Esophagus mucosa (tissue), 1 donor: Measurements from ENCODE around the gene NUDT4. TPM values are rescaled to one million over a fixed set of nuclear protein-coding genes. Genes with fewer than 3 reads are reported as not detected.
"Not testable (repeated sequence)": the region's sequence is repeated elsewhere in the genome, so short reads cannot be mapped to it uniquely, and the experiment has no call there.

Source experiments
- ATAC-seq: fragments of 200-7000 bp; cut with Tn5 transposase; one replicate; pipeline ENCODE4 v1.9.1; 2020
- total RNA-seq: library from RNA; stranded (reverse); gene quantifications from one replicate; pipeline ENCODE4 v1.2.4, GENCODE V29; 2023
- donor health status: DM: yes; HTN: yes; CAD: no.

The NUDT4 gene
- total RNA-seq, 1 donor from 2014 or later, result 21.6 TPM

DNA sequence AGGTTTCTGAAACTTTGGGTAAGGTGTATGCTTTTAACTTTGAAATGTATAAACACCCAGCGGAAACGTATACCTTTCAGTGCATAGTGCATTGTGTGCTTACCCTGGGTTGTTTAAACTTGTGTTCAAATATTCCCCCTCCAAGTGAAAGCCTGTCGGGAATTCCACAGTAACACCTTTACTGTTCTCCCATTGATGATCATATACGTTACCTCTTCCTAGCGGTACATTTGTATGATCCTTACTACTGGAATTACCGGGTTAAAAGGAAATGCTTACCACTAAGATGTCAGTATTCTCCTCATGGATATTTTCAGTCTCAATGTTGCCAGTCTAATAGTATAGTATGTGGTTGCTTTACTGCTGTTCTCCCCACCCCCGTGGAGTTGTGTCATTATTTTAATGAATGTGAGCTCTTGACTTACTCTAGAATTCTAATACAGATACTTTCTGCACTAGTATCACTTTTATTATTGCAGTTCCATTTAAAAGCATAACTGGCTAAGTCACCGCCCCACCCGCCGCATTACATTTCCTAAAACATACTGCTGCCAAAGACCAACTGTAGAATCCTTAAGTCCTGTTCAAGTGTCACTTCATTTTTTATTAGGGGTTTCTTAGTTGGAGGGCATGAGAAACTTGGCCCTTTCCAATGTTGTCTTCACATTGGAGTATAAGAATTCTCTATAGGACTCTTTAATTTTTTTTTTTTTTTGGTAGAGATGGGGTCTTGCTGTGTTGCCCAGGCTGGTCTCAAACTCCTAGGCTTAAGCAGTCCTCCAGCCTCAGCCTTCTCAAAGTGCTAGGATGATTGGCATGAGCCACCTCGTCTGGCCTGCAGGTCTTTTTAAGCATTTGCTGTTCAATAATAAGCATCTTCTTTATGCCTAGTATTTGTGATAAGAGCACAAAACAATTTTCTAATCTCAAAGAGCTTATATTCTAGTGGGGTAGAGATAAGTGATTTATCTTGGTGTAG, 24.9 kb downstream of the NUDT4 start:
- ATAC-seq, result no peak

GRCh38 chr12:93403988-93404803, 26.5 kb downstream of the NUDT4 start:
- ATAC-seq, result no peak

DNA sequence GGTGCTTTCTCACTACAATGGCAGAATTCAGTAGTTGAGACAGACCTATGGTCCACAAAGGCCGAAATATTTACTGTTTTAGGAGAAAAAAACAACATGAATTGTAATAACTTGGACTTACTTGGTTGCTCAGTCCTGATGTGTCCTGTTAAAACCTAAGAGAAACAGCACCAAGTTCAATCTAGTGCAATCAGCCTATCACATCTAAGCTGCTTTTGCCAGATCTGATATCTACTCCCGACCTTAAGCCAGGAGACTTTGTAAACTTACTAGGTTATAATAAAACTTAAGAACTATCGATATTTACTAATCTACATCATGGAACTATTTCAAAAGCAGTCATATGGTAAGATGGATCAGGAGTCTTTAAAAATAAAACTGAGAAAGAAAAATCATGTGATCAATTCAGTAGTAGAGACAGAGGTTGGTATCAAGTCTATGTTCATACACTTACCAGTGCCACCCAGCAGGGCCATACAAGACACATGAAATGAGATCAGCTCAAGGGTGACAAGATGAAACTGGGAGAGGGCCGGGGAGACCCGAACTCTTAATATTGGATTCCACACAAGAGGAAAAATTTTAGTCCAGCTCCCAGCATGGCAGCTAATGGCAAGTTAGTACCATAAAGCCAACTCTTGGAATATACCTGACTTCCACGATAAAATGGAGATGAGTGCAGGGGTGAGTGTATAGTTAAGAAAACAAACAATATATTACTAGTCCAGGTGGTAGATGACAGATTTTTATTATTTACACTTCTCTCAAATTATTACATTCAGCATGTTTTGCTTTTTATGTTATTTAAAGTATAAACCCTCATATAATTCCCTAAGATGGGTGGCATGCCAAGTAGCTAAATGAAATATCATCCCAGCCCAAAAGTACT, 27.5 kb downstream of the NUDT4 start:
- no peak for ATAC-seq

- peak; percentile 31 for ATAC-seq
Observed at GRCh38 chr12:93407054-93407962, 29.6 kb downstream of the NUDT4 start.

DNA sequence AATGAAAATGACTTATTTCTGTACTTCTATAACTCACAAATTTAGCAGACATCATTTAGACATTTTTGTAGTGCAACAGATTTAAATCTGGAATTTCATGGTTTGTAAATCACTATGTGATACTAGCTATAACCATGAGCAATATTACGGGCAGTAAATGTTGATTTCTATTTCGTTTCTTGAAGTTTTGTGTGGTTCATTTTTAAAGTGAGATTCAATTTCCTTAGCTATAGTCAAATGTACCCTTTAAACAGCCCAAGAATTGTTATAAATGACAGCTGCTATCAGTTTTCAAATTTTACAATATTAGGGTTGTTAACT, 30.2 kb downstream of the NUDT4 start:
- ATAC-seq, result no peak

- ATAC-seq, result no peak
Observed at GRCh38 chr12:93408813-93409212, 31.1 kb downstream of the NUDT4 start.

- ATAC-seq, result not testable (repeated sequence)
Observed at GRCh38 chr12:93409343-93410187, 31.8 kb downstream of the NUDT4 start.

- not testable (repeated sequence) for ATAC-seq
Observed at GRCh38 chr12:93411060-93411459, 33.3 kb downstream of the NUDT4 start.

DNA sequence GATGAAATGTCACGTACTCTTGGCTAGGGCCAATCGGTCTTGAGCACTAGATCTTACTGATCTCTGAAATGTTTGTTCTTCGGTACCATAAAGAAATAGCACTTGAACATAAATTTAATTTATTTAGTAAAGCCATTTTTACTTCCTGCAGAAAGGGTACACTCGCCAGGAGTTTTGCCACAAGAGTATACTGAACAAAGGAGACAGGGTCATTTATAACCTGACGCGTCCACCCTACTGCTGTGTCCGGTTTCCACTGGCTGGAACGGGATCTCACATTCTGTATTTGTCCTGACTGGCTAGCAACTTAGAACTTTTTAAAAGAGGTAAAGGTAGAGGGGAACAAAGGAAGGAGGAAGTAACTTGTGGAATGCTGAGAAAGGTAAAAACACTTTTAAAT, 34.7 kb downstream of the NUDT4 start:
- not testable (repeated sequence) for ATAC-seq

- ATAC-seq, result no peak
Observed at GRCh38 chr12:93413064-93413463, 35.3 kb downstream of the NUDT4 start.

- no peak for ATAC-seq
Observed at GRCh38 chr12:93415723-93416464, 38.2 kb downstream of the NUDT4 start.

DNA sequence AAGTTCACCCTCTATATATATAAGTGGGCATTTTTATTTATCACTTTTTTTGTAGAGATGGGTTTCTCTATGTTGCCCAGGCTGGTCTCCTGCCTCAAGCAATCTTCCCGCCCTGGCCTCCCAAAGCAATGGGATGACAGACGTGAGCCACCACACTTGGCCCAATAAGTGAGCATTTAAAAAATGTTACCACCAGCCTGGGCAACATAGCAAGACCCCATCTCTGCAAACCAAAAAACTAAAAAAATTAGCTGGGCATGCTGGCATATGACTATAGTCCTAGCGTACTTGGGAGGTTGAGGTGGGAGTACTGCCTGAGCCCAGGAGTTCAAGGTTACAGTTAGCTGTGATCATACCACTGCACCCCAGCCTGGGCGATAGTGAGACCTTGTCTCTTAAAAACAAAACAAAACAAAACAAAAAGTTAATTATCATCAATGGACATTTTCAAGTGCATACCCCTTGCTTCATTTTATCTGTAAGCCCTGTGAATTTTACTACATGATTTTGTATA, 40.3 kb downstream of the NUDT4 start:
- ATAC-seq, result no peak

DNA sequence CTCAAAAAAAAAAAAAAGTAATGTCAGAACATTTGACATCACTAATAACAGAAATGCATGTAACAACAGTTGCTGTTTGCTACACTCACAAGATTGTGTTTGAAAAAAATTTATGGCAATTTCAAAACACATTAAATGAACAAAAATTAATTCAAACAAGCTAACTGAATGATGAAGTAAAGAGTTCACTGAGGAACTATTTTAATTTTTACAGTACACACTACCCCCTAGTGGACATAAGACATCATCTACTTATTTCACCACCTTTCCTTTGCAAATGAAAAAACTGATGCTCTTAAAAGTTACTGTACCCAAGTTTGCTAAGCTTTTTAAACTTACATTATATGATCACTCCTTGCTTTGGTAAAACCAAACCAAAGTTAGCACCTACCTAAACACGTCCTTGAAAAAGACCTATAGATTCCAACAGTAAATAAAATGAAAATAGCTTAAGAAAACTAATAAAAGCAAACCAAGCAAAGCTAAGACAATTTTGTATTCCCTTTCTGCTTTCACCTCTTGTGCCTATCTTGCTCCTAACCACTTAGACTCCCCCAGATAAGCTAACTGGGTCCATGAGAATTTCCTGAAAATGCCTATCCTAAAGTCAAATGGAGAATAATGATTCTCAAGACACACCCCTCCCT, 41.8 kb downstream of the NUDT4 start:
- ATAC-seq, result peak; percentile 80

GRCh38 chr12:93422050-93422449, 44.3 kb downstream of the NUDT4 start:
- no peak for ATAC-seq

DNA sequence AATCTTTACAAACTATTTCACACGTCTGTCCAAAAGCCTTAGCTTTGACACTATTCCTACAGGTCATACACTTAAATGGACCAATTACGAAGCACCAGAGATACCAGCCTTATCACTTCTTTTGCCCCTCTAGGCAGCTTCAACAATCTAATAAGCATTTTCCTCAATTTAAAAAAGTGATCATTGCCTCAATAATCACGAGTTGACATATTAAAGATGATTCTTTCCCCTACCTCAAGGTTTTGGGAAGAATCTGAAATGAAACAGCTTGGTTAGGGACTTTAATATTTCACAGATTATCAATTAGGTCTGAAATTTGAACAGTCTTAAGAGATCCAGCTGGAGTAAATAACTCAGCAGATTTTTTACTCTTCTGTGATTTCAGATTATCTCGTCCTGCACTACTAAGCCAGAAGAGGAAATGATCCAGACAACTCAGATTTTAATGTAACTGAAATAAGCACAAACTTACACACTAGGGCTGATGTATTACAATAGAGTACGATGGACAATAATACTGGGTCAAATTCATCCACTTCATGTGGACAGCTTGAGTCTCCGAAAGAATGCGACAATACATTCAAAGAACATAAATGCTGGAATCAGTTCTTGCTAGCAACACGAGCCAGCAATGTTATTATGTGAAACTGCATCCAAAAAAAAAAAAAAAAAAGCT, 48.1 kb downstream of the NUDT4 start:
- ATAC-seq, result peak; percentile 7

DNA sequence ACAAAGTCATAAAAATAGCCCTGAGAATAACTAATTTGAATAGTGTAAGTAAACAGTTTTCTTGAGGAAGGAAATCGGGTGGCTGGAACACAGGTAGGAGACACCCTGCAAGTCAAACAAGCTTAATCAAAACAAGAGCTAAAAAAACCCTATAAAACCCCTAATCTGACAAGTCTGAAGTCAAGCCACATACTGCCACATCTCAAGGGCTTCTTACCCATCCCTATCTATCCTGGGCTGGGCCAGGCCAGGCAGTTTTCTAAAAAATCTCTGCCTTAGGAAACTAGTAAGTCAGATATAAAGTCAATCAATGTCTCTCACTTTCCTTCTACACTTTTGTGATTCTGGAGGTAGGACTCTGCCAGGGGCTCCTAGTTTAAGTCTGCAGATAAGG, 48.7 kb downstream of the NUDT4 start:
- ATAC-seq, result peak; percentile 22

GRCh38 chr12:93427779-93428564, 50.2 kb downstream of the NUDT4 start:
- ATAC-seq, result no peak

DNA sequence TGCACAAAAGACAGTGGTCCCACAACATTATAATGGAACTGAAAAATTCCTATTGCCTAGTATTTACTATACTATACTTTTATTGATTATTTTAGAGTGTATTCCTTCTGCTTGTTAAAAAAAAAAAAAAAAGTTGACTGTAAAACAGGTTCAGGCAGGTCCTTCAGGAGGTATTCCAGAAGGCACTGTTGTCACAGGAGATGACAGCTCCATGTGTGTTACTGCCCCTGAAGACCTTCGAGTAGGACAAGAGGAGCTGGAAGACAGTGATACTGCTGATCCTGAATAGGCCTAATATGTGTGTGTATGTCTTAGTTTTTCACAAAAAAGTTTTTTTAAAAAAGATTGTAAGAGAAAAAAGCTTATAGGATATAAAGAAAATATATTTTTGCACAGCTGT, 51.7 kb downstream of the NUDT4 start:
- ATAC-seq, result no peak
